ENCODE measurements around the gene TNFAIP8L3.
"Not testable (repeated sequence)": the region's sequence is repeated elsewhere in the genome, so short reads cannot be mapped to it uniquely, and the experiment has no call there.

TNFAIP8L3 gene

DNA sequence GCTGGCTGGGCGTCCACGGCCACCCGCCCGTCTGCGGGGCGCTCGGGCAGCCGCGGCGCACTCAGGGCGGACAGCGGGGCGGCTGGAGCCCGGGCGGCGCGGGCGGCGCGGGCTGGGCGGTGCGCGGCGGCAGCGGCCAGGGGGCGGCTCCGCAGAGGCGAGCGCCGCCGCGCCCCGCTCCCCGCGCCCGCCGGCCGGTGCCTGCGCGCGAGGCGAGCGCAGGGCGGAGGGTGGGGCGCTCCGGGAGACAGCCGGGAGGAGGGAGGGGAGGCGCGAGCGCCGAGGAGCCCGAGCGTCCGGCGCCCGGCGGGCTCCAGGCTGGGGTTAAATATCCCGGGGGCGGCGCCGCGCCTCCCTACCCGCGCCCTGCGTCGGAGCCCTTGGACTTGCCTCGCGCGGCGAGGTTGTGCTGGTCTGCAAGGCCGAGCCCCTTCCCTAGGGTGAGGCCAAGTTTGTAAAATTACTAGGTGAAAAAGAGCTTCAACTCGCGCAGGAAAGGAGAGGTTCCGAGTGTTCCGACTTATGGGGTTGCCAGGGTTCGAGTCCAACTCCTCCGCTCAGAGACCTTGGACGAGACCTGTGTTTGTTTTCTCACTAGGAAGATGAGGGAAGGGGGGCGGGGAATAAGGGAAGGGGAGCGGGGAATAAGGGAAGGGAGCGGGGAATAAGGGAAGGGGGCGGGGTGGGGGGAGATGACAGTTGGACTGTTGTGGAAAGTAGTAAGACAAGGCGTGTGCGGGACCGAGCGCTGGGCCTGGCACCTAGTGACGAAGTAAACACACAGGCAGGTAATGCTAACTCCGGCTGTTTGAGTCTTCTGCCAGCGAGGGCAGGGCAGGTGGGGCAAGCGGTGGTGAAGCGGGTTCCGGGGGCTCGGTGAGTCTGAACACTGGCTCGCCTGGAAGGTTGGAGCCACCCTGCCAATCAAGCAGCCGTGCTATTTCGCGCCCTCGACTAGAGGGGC lies at the start of gene TNFAIP8L3:
Gene TNFAIP8L3 (minus strand): TSS at position 301 of the 964 bp plus-strand sequence. CDS start 311 bp downstream, outside the sequence.
- no peak for DNase-seq

DNA sequence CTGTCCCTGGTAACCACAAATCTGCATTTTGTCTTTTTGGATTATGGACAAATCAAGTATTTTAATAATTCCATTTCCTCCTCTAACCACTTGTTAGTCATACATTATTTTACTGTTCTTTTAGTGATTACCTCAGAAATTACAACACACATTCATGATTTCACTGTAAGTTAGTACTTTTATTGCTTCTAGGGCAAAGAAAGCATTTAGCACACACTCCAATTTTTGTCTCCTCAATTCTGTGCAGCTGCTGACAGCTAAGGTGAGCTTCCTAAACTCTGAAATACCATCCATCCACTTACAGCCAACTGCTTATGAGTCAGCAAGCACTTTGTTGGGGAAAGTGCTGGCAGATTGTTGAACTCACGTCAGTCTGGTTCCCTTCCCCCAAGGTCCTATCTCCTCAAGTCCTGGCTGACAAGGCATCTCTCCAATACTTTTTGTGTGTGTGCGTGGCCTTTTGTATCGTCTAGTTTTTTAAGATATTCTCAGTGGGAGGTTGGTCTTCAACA lies 49.4 kb upstream of the TNFAIP8L3 start:
- peak; percentile 82 for DNase-seq

DNA sequence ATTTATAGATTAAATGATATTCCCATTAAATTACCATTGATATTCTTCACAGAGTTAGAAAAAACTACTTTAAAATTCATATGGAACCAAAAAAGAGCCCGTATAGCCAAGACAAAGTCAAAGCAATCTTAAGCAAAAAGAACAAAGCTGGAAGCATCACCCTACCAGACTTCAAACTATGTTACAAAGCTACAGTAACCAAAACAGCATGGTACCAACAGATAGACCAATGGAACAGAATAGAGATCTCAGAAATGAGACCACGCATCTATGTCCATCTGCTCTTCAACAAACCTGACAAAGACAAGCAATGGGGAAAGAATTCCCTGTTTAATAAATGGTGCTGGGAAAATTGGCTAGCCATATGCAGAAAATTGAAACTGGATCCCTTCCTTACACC lies 45.6 kb upstream of the TNFAIP8L3 start:
- DNase-seq, result not testable (repeated sequence)

DNA sequence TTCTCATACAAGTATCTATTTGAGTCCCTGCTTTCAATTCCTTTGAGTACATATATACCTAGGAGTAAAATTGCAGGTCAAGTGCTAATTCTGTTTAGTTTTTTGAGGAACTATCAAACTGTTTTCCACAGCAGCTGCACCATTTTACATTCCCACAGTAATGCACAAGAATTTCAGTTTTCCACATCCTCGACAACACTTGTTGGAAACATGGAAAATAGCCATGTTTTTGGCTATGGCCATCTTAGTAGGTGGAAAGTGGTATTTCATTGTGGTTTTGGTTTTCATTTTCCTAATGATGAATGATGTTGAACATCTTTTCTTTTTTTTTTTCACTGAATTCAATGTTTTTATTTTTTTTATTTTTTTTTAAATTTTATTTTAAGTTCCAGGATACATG lies 44.4 kb upstream of the TNFAIP8L3 start:
- DNase-seq, result no peak

DNA sequence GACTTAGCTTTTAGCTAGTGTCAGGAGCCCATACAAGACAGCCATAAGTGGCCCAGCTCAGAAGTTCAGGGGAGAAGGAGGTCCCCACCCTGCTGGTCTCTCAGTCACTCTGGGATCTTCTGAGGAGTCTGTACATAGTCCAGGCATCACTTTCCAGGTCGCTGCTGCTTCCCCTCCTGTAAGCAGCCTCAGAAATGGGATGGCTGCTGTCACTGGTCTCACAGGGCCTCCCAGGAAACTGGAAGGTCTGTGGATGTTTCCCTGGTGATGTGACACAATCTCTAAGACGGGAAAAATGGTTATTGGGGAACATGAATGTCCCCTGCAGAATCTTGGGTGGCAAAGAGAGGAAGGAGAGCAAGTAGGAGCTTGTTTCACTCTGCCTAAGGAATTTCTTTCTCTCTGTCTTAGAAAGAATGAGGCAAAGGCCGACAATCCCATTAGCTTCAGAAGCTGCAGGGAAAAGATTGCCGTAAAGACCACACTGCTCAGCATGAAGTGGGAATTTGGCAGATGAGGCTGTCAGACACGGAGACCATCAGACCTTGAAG lies 43.2 kb upstream of the TNFAIP8L3 start:
- DNase-seq, result no peak

DNA sequence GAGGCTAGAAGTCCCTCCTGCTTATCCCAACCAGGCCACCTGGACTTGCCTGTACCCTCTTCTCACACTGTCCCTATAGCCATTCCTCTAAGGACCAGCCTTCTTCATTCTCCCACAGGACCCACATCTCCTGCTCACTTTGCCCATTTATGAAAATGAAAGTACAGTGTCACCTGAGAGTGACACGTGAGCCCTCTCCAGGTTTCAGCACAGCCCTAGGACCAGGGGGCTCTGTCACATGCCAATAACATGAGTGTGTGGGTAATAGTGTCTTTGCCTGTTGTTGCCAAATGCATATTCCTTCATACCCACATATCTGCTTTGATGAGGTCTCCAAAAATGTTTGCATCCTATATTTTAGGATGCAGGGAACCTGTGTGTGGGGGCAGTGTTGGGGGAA lies 42.3 kb upstream of the TNFAIP8L3 start:
- DNase-seq, result no peak

DNA sequence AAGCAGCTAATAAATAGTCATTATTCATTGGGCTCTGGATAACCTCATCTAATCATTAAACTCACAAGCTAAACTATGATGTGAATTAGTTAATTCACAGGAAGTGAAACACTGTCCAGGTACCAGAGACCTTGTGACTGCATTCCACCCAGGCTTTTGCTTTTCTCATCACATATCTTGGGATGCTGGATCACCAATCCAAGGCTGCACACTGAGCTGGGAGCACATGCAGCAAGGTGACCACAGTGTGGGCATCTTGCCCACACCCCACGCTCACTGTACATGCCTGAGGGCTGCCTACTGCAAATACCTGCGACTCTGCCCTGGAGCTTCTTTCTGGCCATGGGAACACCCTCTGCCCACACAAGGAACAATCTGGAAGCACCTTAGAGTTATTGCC lies 40.6 kb upstream of the TNFAIP8L3 start:
- DNase-seq, result no peak

DNA sequence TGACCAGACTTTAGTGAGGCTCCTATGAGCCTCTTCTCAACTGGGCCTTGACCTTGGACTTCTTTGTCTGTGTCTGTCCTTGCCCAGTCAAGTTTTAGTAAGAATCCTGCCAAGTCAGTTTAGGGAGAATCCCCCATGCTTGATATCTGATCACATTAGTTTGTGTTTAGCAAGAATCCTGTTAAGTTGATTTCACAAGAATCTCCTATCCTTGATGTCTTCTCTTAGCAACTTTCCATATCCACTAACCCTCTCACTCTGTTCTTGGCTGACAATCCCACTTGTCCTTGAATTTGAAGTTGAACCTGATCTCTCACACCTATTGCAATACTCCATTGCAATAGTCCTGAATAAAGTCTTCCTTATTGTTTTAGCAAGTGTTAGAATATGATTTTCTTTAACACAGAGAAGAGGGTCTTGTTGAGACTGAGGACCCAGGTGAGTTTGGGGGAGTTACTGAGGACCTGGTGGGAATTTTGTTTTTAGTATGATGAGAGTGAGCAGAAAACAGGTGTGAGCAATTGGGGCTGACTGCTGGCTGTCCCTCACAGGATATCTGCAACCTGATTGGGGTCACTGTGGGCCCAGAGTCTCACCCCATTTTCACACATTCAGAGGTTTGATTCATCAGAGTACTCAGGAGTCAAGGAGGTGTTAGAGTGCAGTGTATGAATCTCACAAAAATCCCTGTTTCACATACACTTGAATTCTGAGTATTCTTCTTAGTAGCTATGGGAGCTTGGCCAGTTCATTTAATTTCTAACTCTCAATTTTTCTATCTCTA lies 39.9 kb upstream of the TNFAIP8L3 start:
- DNase-seq, result no peak

DNA sequence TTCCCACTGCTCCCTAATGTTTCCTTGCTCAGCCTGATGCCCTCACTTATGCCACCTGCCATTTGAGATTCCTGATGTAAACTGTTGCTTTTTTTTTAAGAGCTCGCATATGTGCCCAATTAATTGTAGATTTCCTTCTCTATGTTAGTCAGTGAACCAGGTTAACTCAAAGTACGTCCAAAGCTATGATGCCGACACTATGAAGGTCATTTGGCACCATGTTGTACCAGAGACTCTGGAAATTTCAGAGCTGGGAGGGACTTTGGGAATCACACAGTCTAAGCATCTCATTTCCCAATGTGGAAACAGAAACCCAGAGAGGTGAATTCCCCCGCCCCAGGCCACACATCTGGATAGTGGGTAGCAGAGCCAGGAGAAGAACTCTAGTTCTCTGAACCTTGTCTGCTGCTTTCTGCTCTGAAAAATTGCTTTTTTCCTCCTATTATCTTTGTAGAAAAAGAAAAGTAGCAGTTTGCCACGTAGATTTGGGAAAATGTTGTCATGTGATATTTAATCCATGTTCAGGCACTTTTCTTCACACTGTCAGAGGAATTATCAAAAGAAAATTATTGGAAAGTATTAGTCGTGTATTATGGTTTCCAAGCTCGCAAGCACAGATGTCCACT lies 38.5 kb upstream of the TNFAIP8L3 start:
- DNase-seq, result no peak

DNA sequence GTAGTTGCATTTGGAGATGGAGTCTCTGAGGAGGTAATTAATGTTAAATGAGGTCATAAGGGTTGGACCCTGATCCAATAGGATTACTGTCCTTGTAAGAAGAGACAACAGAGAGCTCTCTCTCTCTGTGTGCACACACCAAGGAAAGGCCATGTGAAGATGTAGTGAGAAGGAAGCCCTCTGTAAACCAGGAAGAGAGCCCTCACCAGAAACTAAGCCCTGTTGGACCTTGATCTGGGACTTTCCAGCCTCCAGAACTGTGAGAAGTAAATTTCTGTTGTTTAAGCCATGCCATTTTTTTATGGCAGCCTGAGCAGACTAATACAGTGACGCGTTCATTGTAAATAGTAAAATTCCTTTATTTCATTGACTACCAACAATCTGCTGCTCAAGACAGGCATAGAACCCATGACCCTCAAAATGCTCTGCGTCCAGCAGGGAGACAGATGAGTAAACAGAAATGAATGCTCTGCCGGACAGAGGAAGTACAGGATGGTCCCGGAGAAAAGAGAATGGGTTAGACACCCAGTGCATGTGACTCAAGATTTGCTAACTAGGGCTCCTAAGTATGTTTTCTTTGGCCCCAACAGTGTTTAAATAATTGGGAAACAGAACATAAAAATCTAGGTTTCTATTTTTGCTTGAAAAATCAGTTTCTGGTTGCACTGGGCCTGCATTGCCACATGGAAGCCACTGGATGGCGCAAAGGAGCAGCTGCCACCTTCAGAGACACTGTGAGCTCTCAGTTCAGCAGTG lies 37.9 kb upstream of the TNFAIP8L3 start:
- DNase-seq, result peak; percentile 81

DNA sequence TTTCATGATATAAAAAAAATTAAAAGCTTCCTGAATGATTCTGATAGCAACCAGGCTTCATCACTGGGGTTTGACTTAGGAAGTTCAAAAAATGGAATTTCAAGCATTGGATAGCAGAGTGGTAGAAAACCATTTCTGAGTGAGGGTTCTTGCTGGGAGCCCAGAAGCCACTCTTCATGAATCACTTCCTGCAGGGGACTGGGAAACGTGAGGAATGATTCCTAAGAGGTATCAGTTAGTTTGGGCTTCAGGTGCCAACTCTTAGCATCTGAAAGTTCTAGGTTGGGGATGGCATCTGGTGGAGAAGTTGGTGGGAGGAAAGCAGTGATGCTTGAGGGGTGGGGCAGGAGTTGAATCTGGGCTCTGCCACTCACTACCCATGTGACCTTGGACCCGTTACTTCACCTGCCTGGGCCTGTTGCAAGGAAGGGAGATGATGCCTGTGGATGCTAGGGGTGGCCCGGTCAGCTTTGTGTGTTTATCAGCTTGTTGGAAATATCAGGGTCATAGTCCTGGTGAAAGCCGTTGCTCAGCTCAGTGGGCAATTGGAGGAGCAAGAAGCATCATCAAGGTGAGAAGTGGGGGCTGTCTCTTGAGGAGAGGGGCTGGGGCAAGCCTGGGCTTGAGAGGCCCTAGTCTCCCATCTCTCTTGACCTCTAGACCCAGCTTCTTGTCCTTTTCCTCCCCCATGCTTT lies 37.0 kb upstream of the TNFAIP8L3 start:
- no peak for DNase-seq

DNA sequence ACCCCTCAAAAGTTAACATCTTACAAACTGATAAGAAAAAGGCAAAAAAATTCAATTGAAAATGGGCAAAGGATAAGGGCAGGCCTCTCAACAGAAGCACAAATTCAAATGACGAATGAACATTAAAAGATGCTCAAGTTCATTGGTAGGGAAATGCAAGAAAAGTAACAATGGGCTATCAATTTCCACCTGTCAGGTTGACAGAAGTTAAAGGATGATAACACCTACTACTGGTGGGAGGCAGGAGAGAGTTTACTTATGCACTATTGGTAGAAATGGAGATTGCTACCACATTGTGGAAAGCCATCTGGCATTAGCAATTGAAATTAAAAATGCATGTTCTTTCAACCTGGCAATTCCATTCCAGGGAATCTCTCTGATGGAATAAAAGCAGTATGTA lies 35.6 kb upstream of the TNFAIP8L3 start:
- DNase-seq, result no peak

DNA sequence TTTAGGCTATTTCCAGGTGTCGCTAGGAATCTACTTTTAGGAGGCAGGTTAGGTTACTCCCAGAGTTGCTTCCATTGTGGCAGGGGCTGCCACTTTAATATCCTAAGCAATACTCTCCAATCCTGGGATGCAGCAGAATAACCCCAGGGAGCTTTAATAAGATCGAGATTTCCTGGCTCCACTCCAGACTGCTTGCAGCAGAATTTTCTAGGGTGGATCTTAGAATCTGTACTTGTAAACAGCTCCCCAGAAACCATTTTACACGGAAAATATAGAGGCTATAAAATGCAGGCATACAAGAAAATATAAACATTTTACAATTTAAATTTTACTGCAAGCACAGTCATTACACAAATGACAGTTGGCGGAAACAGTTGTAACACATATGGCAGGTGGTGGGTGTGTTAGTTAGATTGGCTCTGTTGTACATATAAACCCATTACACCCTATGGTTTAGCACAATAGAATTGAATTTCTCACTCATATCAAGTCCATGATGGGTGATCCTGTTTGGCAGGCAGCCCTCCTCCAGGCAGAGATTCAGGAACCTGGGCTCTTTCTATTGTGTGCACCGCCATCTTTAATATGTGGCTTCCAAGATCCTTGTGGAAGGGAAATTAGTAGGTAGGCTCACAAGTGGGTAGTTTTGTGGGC lies 35.0 kb upstream of the TNFAIP8L3 start:
- DNase-seq, result no peak

DNA sequence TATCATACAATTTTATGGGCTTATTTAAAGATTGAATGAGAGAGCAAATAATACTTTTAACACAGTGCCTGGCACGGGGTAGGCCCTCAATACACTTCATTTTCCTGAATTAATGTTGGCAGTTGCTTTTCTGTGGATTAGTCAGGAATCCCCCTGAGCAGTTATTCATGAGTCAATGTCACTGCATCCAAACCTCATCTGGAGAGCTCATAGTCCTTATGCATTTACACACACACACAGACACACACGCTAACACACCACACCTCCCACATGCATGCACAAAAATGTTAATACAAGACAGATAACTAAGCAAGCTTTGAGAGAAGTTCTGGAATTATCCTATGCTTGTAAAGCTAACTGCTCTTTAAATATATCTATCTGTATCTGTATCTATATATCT lies 34.0 kb upstream of the TNFAIP8L3 start:
- peak; percentile 44 for DNase-seq

DNA sequence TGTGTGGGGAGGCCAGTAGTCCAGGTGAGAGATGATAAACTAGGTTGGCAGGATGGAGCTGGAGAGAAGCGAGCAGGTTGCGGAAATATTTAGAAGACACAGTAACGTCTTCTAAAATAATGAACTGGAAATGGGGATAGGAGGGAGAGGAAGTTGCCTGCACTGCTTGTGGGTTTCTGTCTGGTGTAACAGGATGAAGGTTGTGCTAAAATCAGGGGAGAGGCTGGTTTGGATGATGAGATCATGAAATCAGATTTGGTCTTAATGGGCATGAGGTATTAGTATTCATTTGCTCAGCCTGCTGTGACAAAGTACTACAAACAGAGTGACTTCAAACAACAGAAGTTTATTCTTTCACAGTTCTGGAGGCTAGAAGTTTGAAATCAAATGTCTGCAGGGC lies 32.1 kb upstream of the TNFAIP8L3 start:
- no peak for DNase-seq

DNA sequence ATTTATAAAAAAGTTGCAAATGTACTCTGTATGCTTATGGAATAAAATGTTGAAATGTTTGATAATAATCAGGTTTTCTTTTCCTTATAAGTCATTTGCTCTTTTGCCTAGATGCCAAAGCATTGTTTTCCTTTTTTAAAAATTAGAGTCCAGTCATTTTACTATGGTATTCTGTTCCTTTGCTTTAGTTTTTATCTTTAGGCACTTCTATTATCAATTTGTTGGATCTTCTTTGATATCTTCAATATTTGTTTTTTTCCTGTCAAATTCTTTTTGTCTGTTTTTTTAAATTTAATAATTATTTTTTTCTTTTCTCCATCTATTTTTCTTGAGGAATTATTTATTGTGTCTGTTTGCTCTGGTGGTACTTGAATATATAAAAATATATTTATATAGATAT lies 28.3 kb upstream of the TNFAIP8L3 start:
- not testable (repeated sequence) for DNase-seq

DNA sequence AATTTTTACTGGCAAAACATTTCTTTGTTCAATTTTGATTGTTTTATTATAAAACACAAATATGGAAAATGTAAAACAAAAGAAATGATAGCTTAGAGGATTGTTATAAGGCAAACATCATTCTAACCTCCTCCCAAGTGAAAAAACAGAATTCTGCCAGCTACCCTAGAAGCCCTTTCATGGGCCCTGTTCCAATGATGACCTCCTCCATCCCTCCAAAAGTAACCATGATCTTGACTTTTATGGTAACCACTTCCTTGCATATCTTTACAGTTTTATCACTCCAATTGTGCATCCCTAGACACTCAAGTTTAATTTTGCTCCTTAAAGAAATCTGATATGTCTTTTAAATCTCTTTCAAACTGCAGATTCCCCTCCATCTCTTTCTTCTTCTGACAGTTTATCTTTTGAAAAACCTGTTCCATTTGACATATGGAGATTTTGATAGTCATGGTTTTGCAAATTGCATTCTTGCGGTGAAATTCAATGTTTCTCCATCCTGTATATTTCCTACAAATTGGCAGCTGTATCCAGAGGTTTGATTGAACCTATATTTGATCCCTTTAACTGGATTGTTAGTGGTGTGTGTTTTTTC lies 27.0 kb upstream of the TNFAIP8L3 start:
- no peak for DNase-seq

DNA sequence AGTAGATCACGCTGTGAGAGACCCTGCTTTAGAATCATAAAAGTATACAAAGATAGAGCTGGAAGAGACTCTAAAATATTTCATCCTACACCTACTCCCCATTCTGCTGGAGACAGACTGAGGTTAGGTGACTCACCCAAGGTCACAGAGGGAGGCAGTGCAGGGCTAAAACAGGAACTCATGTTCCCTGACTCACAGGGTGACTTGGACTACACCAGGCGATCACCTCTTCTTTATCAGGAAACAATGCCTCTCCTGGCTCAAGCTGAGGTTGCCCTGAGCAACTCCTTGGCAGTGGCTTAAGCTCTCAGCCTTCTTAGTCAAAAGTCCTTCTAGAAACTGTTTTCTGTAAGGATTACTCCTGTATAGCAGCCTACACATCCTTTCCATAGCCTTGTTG lies 26.4 kb upstream of the TNFAIP8L3 start:
- DNase-seq, result peak; percentile 83

DNA sequence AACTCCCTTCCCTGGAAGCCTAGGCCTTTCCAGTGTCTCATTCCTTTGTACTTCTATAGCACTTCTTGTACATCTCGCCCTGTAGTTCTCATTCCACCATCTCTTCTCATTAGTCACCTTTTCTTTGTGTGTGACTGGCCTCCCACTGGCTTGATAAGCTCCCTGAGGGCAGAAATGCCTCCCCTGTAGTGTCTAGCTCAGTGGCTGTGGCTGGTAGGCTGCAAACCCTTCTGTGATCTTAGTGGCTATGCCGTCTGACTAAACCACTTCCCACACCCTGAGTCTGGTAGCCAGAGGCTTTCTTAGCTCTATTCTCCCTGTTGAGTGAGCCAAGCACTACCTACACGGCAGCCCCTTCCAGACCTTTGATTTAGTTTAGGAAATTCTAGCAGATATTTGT lies 24.4 kb upstream of the TNFAIP8L3 start:
- DNase-seq, result no peak

DNA sequence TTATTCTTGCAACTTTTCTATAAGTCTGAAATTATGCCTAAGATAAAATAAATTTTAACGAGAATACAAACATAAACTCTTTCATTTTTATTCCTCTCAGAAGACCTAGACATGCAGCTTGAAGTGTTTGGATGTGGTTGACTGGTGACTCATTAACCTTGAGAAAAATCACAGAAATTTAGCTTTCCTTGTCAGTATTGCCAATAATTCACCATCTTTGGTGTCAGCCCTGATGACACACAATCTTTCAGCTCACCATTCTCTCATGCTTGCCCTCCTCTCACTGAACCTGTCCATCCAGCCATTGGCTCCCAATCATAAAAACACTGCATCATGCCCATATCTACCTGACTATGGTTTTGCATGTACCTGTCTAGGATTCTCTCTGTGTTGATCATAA lies 22.6 kb upstream of the TNFAIP8L3 start:
- peak; percentile 33 for DNase-seq
